GM12878 (cell line): ENCODE results near the gene DLEC1. TPM values are rescaled to one million over a fixed set of nuclear protein-coding genes. Genes with fewer than 3 reads are reported as not detected.

Experiments used
- ATAC-seq: fragments of 200-7000 bp; cut with Tn5 transposase; 3 replicates; pipeline ENCODE4 v1.9.1; 2020; ENCODE audit warnings: mild to moderate bottlenecking, moderate library complexity
- BruUV-seq: library from RNA; stranded (reverse); fragments of 400-500 nt; replicated peaks from 2 replicates; lab custom pipeline; 2021; lab: Mats Ljungman, UMichigan
- CTCF ChIA-PET: fragments of 300-600 bp; sonication (Branson Sonifier 250); formaldehyde crosslinking; extraction: SDS; loops from one replicate; lab custom pipeline; 2021; ENCODE audit warnings: inconsistent platforms; lab: Yijun Ruan, JAX
- POLR2A ChIA-PET: fragments of 350-600 bp; formaldehyde crosslinking; extraction: SDS; loops from one replicate; lab custom pipeline; 2021; ENCODE audit warnings: inconsistent platforms; lab: Charles Lee
- RAD21 ChIA-PET: fragments of 300-600 bp; sonication (Branson Sonifier 250); formaldehyde crosslinking; loops from one replicate; lab custom pipeline; 2023; ENCODE audit warnings: antibody characterized with exemption; ENCODE audit not compliant: unreplicated experiment; lab: Charles Lee
- SMC1A ChIA-PET: fragments of 300-600 bp; sonication (Branson Sonifier 250); formaldehyde crosslinking; loops from one replicate; lab custom pipeline; 2023; ENCODE audit not compliant: unreplicated experiment, uncharacterized antibody; lab: Charles Lee
- DNase-seq: peaks from one replicate; pipeline ENCODE4 v3.0.0-alpha.2; 2011; ENCODE audit warnings: low read depth, low spot score
- FAIRE-seq: peaks from 3 replicates; lab custom pipeline; 2011; peaks lifted over from hg19 to GRCh38; lab: Jason Lieb, UNC
- H2AFZ ChIP-seq: 2 replicates; pipeline ENCODE4 v1.6.0; 2011; ENCODE audit warnings: low read depth, low read length, control low read depth; ENCODE audit not compliant: control insufficient read depth
- H3K27ac ChIP-seq: 2 replicates; pipeline ENCODE4 v1.5.1; 2011; ENCODE audit warnings: control low read depth; ENCODE audit not compliant: control insufficient read depth, insufficient read depth
- H3K27me3 ChIP-seq, 2 experiments: replicated peaks in 1 of 2; 2 replicates each; pipeline versions ENCODE4 v1.6.0 to v1.6.1; 2011; ENCODE audit warnings: low read length in 1 of 2; ENCODE audit not compliant: control insufficient read depth in 2 of 2, insufficient read depth in 2 of 2
- H3K36me3 ChIP-seq, 2 experiments: 2 replicates each; pipeline ENCODE4 v1.5.1; 2011; ENCODE audit warnings: low read length in 1 of 2; ENCODE audit not compliant: control insufficient read depth in 2 of 2, insufficient read depth in 2 of 2
- H3K4me1 ChIP-seq: 2 replicates; pipeline ENCODE4 v1.6.1; 2011; ENCODE audit warnings: mild to moderate bottlenecking, low read length, moderate library complexity, mixed read lengths; ENCODE audit not compliant: control insufficient read depth, insufficient read depth
- H3K4me2 ChIP-seq: 2 replicates; pipeline ENCODE4 v1.6.0; 2011; ENCODE audit warnings: control low read depth; ENCODE audit not compliant: control insufficient read depth, insufficient read depth
- H3K4me3 ChIP-seq: fragments of 200-600 bp; sonication (generic); 2 replicates; pipeline ENCODE4 v1.5.1; 2016
- H3K79me2 ChIP-seq: 2 replicates; pipeline ENCODE4 v1.6.0; 2011; ENCODE audit warnings: low read length; ENCODE audit not compliant: control insufficient read depth, insufficient read depth
- H3K9ac ChIP-seq: 2 replicates; pipeline ENCODE4 v1.8.0; 2011; ENCODE audit warnings: low read length, control low read depth, mixed read lengths; ENCODE audit not compliant: control insufficient read depth, insufficient read depth
- H3K9me3 ChIP-seq: replicated peaks from 3 replicates; pipeline ENCODE4 v1.5.1; 2011; ENCODE audit warnings: mild to moderate bottlenecking, low read length; ENCODE audit not compliant: control insufficient read depth, insufficient read depth
- H4K20me1 ChIP-seq: 2 replicates; pipeline ENCODE4 v1.6.0; 2011; ENCODE audit not compliant: control insufficient read depth, insufficient read depth
- ASH2L ChIP-seq: fragments of 300-600, 200-600 bp; sonication (generic); IDR thresholded peaks from 2 replicates; pipeline ENCODE4 v1.6.1; 2017; ENCODE audit warnings: low read depth, mild to moderate bottlenecking, borderline replicate concordance
- CBX3 ChIP-seq: fragments of 200-600 bp; sonication (generic); IDR thresholded peaks from 2 replicates; pipeline ENCODE4 v1.6.1; 2016; ENCODE audit warnings: low read depth, borderline replicate concordance
- CHD1 ChIP-seq: IDR thresholded peaks from 2 replicates; pipeline ENCODE4 v1.6.1; 2012; ENCODE audit warnings: low read depth, low read length, improper control_type of control experiment
- CREB1 ChIP-seq: IDR thresholded peaks from 2 replicates; pipeline ENCODE4 v1.6.1; 2012; ENCODE audit warnings: low read depth, mild to moderate bottlenecking, inconsistent platforms
- EGR1 ChIP-seq, 2 experiments: IDR thresholded peaks; 1 replicate in 1 of 2; 2 replicates in 1 of 2; pipeline ENCODE4 v1.6.1; 2011 to 2012; ENCODE audit warnings: low read depth in 2 of 2, low read length in 2 of 2, borderline replicate concordance in 1 of 2, mild to moderate bottlenecking in 1 of 2, moderate library complexity in 1 of 2
- EZH2 ChIP-seq: IDR thresholded peaks from 2 replicates; pipeline ENCODE4 v1.6.1; 2012; ENCODE audit warnings: low read depth, mild to moderate bottlenecking, control low read depth, inconsistent platforms, low read length, borderline replicate concordance; ENCODE audit not compliant: control insufficient read depth
- FOXK2 ChIP-seq: fragments of 450-650 bp; IDR thresholded peaks from 2 replicates; pipeline ENCODE4 v1.6.1; 2017; ENCODE audit warnings: mild to moderate bottlenecking, moderate library complexity
- GATAD2B ChIP-seq: fragments of 450-650 bp; conservative IDR thresholded peaks from 2 replicates; pipeline ENCODE4 v1.6.1; 2017; ENCODE audit warnings: low read depth, mild to moderate bottlenecking, moderate library complexity
- HDAC2 ChIP-seq: fragments of 200-600 bp; sonication (generic); IDR thresholded peaks from 2 replicates; pipeline ENCODE4 v1.6.1; 2017
- LARP7 ChIP-seq: fragments of 450-650 bp; IDR thresholded peaks from 2 replicates; pipeline ENCODE4 v1.6.1; 2017; ENCODE audit warnings: mild to moderate bottlenecking
- MTA2 ChIP-seq: fragments of 450-650 bp; IDR thresholded peaks from 2 replicates; pipeline ENCODE4 v1.6.1; 2016; ENCODE audit warnings: low read depth, mild to moderate bottlenecking, moderate library complexity
- NR2F1 ChIP-seq: fragments of 450-650 bp; conservative IDR thresholded peaks from 2 replicates; pipeline ENCODE4 v1.6.1; 2017; ENCODE audit warnings: mild to moderate bottlenecking
- PAX5 ChIP-seq: IDR thresholded peaks from 2 replicates; pipeline ENCODE4 v1.6.1; 2011; ENCODE audit warnings: low read depth, low read length, borderline replicate concordance
- PML ChIP-seq: IDR thresholded peaks from 2 replicates; pipeline ENCODE4 v1.6.1; 2012; ENCODE audit warnings: low read length, inconsistent platforms
- POU2F2 ChIP-seq: IDR thresholded peaks from 3 replicates; pipeline ENCODE4 v1.6.1; 2011; ENCODE audit warnings: low read depth, mild to moderate bottlenecking, low read length, borderline replicate concordance
- SIN3A ChIP-seq: IDR thresholded peaks from 2 replicates; pipeline ENCODE4 v1.6.1; 2012; ENCODE audit warnings: low read depth, low read length, improper control_type of control experiment
- SIX5 ChIP-seq: IDR thresholded peaks from 2 replicates; pipeline ENCODE4 v1.6.1; 2011; ENCODE audit warnings: mild to moderate bottlenecking, low read depth, low read length, moderate library complexity; ENCODE audit not compliant: severe bottlenecking
- SMAD1 ChIP-seq: fragments of 450-650 bp; IDR thresholded peaks from 2 replicates; pipeline ENCODE4 v1.6.1; 2018; ENCODE audit warnings: mild to moderate bottlenecking, low read depth; ENCODE audit not compliant: partially characterized antibody
- SMAD5 ChIP-seq: IDR thresholded peaks from 2 replicates; pipeline ENCODE4 v1.6.1; 2016; ENCODE audit warnings: antibody characterized with exemption, low read depth
- SPI1 ChIP-seq: IDR thresholded peaks from 2 replicates; pipeline ENCODE4 v1.6.1; 2011; ENCODE audit warnings: low read depth, mild to moderate bottlenecking, low read length, moderate library complexity, borderline replicate concordance; ENCODE audit not compliant: insufficient read depth
- TAF1 ChIP-seq: IDR thresholded peaks from 2 replicates; pipeline ENCODE4 v1.6.1; 2011; ENCODE audit warnings: mild to moderate bottlenecking, low read depth, low read length, borderline replicate concordance
- TCF3 ChIP-seq: IDR thresholded peaks from 2 replicates; pipeline ENCODE4 v1.6.1; 2012; ENCODE audit warnings: low read depth, mild to moderate bottlenecking, low read length, borderline replicate concordance; ENCODE audit not compliant: insufficient read depth
- ZNF207 ChIP-seq: fragments of 450-650 bp; IDR thresholded peaks from 2 replicates; pipeline ENCODE4 v1.6.1; 2014; ENCODE audit warnings: antibody characterized with exemption, mild to moderate bottlenecking, borderline replicate concordance
- ZNF384 ChIP-seq: IDR thresholded peaks from 2 replicates; pipeline ENCODE4 v1.6.1; 2012; ENCODE audit warnings: low read depth, mild to moderate bottlenecking, low read length, improper control_type of control experiment, borderline replicate concordance
- WGBS: methylation state at CpG from one replicate; pipeline ENCODE4 v1.1.6; 2016; ENCODE audit warnings: low lambda C conversion rate; ENCODE audit not compliant: insufficient replicate concordance, insufficient coverage; ENCODE audit errors: missing lambda C conversion rate; 5-methylcytosine and 5-hydroxymethylcytosine counted together
- in situ Hi-C: fragments of 300-500 bp; cut with MboI; formaldehyde crosslinking; loops from 9 replicates; pipeline ENCODE4 v1.14.3; 2018; ENCODE audit warnings: mixed read lengths
- intact Hi-C: fragments of 100-400 bp; cut with micrococcal nuclease; formaldehyde crosslinking; loops from one replicate; pipeline ENCODE4 v1.14.2; 2022; ENCODE audit not compliant: unreplicated experiment
- polyA plus RNA-seq, 11 experiments: library from polyadenylated mRNA; depleted of rRNA in 4 of 11; unstranded in 6 of 11; stranded (reverse) in 5 of 11; fragments of >200 nt; fragmentation: Nextera tagmentation in 4 of 11; fragmentation: Illumina TruSeq in 1 of 11; extraction: Ambion mirVana in 4 of 11; extraction: Trizol in 1 of 11; gene quantifications; 1 replicate in 1 of 11; 2 replicates in 10 of 11; pipeline versions ENCODE4 v1.2.1 to v1.2.3, GENCODE V29; 2011 to 2016; ENCODE audit warnings: inconsistent platforms in 2 of 11, missing spikeins in 2 of 11, low read depth in 1 of 11
- total RNA-seq, 4 experiments: library from RNA; depleted of rRNA in 3 of 4; stranded (reverse); fragments of >200 nt in 3 of 4; fragmentation: Illumina TruSeq in 1 of 4; extraction: Trizol in 1 of 4; gene quantifications; 2 replicates each; pipeline versions ENCODE4 v1.2.1 to v1.2.3, GENCODE V29; 2013 to 2021
- TF ChIP-seq, protein P1 (sequence below): fragments of 450-650 bp; IDR thresholded peaks from 2 replicates; pipeline ENCODE4 v1.6.1; 2017; ENCODE audit warnings: borderline replicate concordance

DLEC1 gene
- total and polyA plus RNA-seq, 10 of the 15 experiments (the other 5 are each of a cell fraction or from before 2014, with no cell fraction given): 0.03 to 0.29 (median 0.07) TPM; not detected in 3

DNA sequence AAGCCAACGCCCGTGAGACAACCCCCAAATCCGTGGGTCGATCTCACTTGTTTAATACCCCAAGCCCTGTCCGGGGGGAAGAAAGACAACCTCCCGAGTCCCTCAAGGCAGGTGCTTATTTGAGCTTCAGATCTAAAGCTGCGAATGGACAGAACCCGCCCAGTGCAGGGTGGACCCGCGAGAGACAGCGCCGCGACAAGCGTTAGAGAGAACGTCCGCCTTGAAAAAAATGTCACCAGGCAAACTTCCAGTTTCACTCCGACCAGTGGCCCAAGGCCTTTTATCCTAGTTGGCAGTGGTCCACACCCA is 125.6 kb downstream of the DLEC1 start:
- Histone ChIP-seq H2AFZ (peak overlapping the region; percentile 90), H3K9ac (peak overlapping the region; percentile 92), H4K20me1 (0 out of 2 replicates have a peak, but pooled peaks cover 4% of the 10 kb centered on the region), H3K9me3 (peaks cover 2% of the 10 kb centered on the region; the same call in 1 of the 3 replicates), H3K27me3 (no peaks in the 10 kb centered on the region), H3K4me2 (peak overlapping the region; percentile 72), H3K79me2 (peaks cover 42% of the 10 kb centered on the region), H3K4me3 (peak overlapping the region; percentile 77), H3K4me1 (peaks cover 4% of the 10 kb centered on the region; the same call in 1 of the 2 replicates), H3K27ac (peak overlapping the region; percentile 100), H3K36me3 (no peaks in the 10 kb centered on the region)
- WGBS: 1% methylated on average over 17 of the region's 17 CpGs
- intact Hi-C loops (no loop called here), in situ Hi-C loops (no loop called here)
- ChIA-PET POLR2A (interaction anchor here (0.7 to 6.1 kb wide), 9 partner anchors 10 to 1173 kb away, joined by 3 to 146 read pairs (median 4); partner anchors contain the start of genes ACAA1 and MYD88), RAD21 (interaction anchor here (1.0 to 5.5 kb wide), 9 partner anchors 10 to 183 kb away, joined by 3 to 62 read pairs (median 10); partner anchors contain the start of genes ACAA1, MYD88 and XYLB), CTCF (interaction anchor here (0.8 to 6.1 kb wide), 10 partner anchors 10 to 182 kb away, joined by 3 to 74 read pairs (median 4); partner anchors contain the start of genes ACAA1, MYD88 and XYLB), SMC1A (interaction anchor here (1.3 to 5.8 kb wide), 8 partner anchors 12 to 182 kb away, joined by 5 to 92 read pairs (median 6); partner anchors contain the start of genes ACAA1, MYD88 and XYLB)
- BruUV-seq: no TSS peak
- no peak for FAIRE-seq
- ATAC-seq: peak; percentile 47
- no peak for DNase-seq
- TF ChIP-seq HDAC2 (no peak), FOXK2 (no peak), ASH2L (peak; percentile 59; the same call in 1 of the 2 replicates), EGR1 (IDR thresholded peaks at IDR 0.05; ENCODE audit: borderline replicate concordance in 1 of 2, low read depth in 2 of 2, low read length in 2 of 2) (peak in 1 of 2 experiments; percentile 6; a peak in 1 of 3 replicates), TAF1 (peak; percentile 58; the same call in 1 of the 2 replicates), TCF3 (peak; percentile 26; the same call in 1 of the 2 replicates), MTA2 (no peak; the same call in 1 of the 2 replicates), PAX5 (no peak), SMAD1 (peak; percentile 90), LARP7 (peak; percentile 42; the same call in 1 of the 2 replicates), SIN3A (0 out of 2 replicates have a peak, but pooled peaks have one; percentile 23), GATAD2B (peak; percentile 39; the same call in 1 of the 2 replicates), PML (no peak), ZNF384 (peak; percentile 58), EZH2 (no peak), NR2F1 (no peak), POU2F2 (peak; percentile 67; the same call in 1 of the 3 replicates), SIX5 (no peak), CREB1 (no peak), ZNF207 (0 out of 2 replicates have a peak, but pooled peaks have one; percentile 49), SMAD5 (peak; percentile 77), SPI1 (no peak), CHD1 (no peak), CBX3 (no peak)
- TF ChIP-seq, protein P1, sequence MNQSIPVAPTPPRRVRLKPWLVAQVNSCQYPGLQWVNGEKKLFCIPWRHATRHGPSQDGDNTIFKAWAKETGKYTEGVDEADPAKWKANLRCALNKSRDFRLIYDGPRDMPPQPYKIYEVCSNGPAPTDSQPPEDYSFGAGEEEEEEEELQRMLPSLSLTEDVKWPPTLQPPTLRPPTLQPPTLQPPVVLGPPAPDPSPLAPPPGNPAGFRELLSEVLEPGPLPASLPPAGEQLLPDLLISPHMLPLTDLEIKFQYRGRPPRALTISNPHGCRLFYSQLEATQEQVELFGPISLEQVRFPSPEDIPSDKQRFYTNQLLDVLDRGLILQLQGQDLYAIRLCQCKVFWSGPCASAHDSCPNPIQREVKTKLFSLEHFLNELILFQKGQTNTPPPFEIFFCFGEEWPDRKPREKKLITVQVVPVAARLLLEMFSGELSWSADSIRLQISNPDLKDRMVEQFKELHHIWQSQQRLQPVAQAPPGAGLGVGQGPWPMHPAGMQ: no peak
